SK-N-SH (cell line): Measurements from ENCODE around the gene IFT52.

Experiments used
- CTCF ChIP-seq: fragments of 200-600 bp; sonication (generic); IDR thresholded peaks from 2 replicates; pipeline ENCODE4 v1.6.1; 2017; ENCODE audit warnings: antibody characterized with exemption, mild to moderate bottlenecking, moderate library complexity
- GABPA ChIP-seq: IDR thresholded peaks from 2 replicates; pipeline ENCODE4 v1.4.0; 2012; ENCODE audit warnings: low read depth, mild to moderate bottlenecking
- MAX ChIP-seq: IDR thresholded peaks from 2 replicates; pipeline ENCODE4 v1.4.0; 2012; ENCODE audit warnings: low read depth
- POLR2AphosphoS5 ChIP-seq: IDR thresholded peaks from 2 replicates; pipeline ENCODE4 v1.6.1; 2012; ENCODE audit warnings: low read depth, low read length
- SIN3A ChIP-seq: IDR thresholded peaks from 2 replicates; pipeline ENCODE4 v1.6.1; 2012; ENCODE audit warnings: low read depth, mild to moderate bottlenecking, low read length, moderate library complexity, borderline replicate concordance
- USF2 ChIP-seq: fragments of 150-350 bp; IDR thresholded peaks from 2 replicates; pipeline ENCODE4 v1.6.1; 2017; ENCODE audit warnings: antibody characterized with exemption, low read length, low read depth, borderline replicate concordance

GRCh38 chr20:43559147-43559987, 31.4 kb upstream of the IFT52 start:
- no peak for TF ChIP-seq MAX
- TF ChIP-seq CTCF: no peak
- no peak for TF ChIP-seq USF2
- no peak for TF ChIP-seq GABPA
- no peak for TF ChIP-seq SIN3A
- no peak for TF ChIP-seq POLR2AphosphoS5
